ENCODE data around the gene RBM38. TPM values are rescaled to one million over a fixed set of nuclear protein-coding genes. Genes with fewer than 3 reads are reported as not detected.

RBM38 gene
- total RNA-seq, 1 experiment from 2014 or later, result 39.9 TPM

DNA sequence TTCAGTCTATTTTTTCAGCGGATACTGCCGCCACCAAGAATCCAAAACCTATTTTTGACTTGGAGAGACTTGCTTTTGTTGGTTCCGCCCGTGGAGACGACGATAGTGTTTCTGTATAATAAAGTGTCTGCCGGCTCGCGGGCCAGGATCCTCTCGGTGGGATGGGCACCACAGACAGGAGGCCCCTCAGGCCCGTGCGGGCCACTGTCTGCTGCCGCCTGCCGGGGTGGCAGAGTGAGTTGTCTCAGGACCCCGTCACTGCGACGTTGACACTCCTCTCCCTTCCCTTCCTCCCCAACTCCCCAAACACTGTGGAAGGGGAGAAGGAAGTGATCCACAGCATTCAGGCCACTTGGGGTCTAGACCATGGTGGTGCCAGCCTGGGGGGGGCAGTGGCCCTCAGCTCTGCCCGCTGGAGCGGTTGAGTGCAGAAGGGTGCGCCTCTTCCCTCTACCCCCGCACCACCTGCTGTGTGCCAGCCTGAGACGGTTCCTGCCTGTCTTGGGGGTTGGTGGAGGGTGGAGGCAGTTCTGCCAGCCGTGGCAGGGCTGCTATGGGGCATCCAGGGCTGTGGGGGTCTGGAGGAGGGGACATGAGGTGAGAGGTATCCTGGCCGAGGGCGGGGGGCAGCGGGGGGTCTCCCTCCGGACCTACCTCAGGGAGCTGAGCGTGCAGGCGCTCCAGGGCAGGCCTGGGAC, 17.5 kb downstream of the RBM38 start:
- Histone ChIP-seq H3K36me3 (ENCODE audit: control insufficient read depth, insufficient read depth, low read length) (no peaks in the 10 kb centered on the region), H3K4me1 (ENCODE audit: control insufficient read depth, insufficient read depth, low read length) (no peaks in the 10 kb centered on the region), H3K9me3 (ENCODE audit: control insufficient read depth, insufficient read depth, low read depth, low read length) (no peaks in the 10 kb centered on the region), H3K27ac (ENCODE audit: low read length) (no peak overlapping the region), H3K4me3 (ENCODE audit: low read depth in 2 of 2, low read length in 2 of 2) (no peak overlapping the region), H3K27me3 (ENCODE audit: control insufficient read depth, insufficient read depth, low read length) (no peaks in the 10 kb centered on the region)
- ATAC-seq, result no peak
- BruUV-seq (replicated peaks), result no TSS peak
- no peak for DNase-seq (ENCODE audit: low read depth, low spot score)
- ChIA-PET POLR2A (no interaction called here), CTCF (no interaction called here)
- intact Hi-C loops (cut with micrococcal nuclease; ENCODE audit: unreplicated experiment) (no loop called here), in situ Hi-C loops (cut with HindIII; ENCODE audit: low pct_unique_long_range_greater_than_20kb, low sequenced_read_pairs) (no loop called here)
- TF ChIP-seq SIN3A (IDR thresholded peaks at IDR 0.05; ENCODE audit: borderline replicate concordance, insufficient read depth, low read depth, low read length), result no peak
- no peak for TF ChIP-seq TCF7L2 (IDR thresholded peaks at IDR 0.05; ENCODE audit: low read depth, low read length)
- no peak for TF ChIP-seq POLR2AphosphoS5 (IDR thresholded peaks at IDR 0.05; ENCODE audit: low read depth, low read length)
- TF ChIP-seq, protein P1, sequence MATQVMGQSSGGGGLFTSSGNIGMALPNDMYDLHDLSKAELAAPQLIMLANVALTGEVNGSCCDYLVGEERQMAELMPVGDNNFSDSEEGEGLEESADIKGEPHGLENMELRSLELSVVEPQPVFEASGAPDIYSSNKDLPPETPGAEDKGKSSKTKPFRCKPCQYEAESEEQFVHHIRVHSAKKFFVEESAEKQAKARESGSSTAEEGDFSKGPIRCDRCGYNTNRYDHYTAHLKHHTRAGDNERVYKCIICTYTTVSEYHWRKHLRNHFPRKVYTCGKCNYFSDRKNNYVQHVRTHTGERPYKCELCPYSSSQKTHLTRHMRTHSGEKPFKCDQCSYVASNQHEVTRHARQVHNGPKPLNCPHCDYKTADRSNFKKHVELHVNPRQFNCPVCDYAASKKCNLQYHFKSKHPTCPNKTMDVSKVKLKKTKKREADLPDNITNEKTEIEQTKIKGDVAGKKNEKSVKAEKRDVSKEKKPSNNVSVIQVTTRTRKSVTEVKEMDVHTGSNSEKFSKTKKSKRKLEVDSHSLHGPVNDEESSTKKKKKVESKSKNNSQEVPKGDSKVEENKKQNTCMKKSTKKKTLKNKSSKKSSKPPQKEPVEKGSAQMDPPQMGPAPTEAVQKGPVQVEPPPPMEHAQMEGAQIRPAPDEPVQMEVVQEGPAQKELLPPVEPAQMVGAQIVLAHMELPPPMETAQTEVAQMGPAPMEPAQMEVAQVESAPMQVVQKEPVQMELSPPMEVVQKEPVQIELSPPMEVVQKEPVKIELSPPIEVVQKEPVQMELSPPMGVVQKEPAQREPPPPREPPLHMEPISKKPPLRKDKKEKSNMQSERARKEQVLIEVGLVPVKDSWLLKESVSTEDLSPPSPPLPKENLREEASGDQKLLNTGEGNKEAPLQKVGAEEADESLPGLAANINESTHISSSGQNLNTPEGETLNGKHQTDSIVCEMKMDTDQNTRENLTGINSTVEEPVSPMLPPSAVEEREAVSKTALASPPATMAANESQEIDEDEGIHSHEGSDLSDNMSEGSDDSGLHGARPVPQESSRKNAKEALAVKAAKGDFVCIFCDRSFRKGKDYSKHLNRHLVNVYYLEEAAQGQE (IDR thresholded peaks at IDR 0.05; ENCODE audit: insufficient read depth in 1 of 2, low read depth in 2 of 2, low read length in 1 of 2), result no peak
- TF ChIP-seq, protein P2, sequence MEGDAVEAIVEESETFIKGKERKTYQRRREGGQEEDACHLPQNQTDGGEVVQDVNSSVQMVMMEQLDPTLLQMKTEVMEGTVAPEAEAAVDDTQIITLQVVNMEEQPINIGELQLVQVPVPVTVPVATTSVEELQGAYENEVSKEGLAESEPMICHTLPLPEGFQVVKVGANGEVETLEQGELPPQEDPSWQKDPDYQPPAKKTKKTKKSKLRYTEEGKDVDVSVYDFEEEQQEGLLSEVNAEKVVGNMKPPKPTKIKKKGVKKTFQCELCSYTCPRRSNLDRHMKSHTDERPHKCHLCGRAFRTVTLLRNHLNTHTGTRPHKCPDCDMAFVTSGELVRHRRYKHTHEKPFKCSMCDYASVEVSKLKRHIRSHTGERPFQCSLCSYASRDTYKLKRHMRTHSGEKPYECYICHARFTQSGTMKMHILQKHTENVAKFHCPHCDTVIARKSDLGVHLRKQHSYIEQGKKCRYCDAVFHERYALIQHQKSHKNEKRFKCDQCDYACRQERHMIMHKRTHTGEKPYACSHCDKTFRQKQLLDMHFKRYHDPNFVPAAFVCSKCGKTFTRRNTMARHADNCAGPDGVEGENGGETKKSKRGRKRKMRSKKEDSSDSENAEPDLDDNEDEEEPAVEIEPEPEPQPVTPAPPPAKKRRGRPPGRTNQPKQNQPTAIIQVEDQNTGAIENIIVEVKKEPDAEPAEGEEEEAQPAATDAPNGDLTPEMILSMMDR (IDR thresholded peaks at IDR 0.05), result no peak

DNA sequence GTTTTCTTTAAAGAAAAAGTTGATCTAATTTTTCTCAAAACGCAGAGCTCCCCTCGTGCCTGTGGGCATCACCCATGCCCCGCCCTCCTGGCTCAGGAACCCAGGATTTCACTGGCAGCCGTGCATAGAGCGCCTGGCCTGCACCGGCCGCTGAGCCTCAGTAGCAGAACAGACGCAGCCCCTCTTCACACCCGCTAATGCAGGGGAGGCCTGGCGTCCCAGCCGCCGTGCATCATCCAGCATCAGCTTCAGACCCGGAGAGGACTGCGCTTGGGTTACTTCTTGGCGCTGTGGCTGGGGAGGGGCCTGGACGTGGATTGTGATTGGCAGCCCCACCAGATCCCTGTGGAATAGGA, 18.1 kb downstream of the RBM38 start:
- TF ChIP-seq POLR2AphosphoS5 (IDR thresholded peaks at IDR 0.05; ENCODE audit: low read depth, low read length) (no peak), SIN3A (IDR thresholded peaks at IDR 0.05; ENCODE audit: borderline replicate concordance, insufficient read depth, low read depth, low read length) (no peak), TCF7L2 (IDR thresholded peaks at IDR 0.05; ENCODE audit: low read depth, low read length) (no peak)
- TF ChIP-seq, protein P1 (IDR thresholded peaks at IDR 0.05; ENCODE audit: insufficient read depth in 1 of 2, low read depth in 2 of 2, low read length in 1 of 2), result no peak
- TF ChIP-seq, protein P2 (IDR thresholded peaks at IDR 0.05), result no peak
- ChIA-PET CTCF (no interaction called here), POLR2A (no interaction called here)
- Histone ChIP-seq H3K36me3 (ENCODE audit: control insufficient read depth, insufficient read depth, low read length) (no peaks in the 10 kb centered on the region), H3K4me3 (ENCODE audit: low read depth in 2 of 2, low read length in 2 of 2) (no peak overlapping the region), H3K4me1 (ENCODE audit: control insufficient read depth, insufficient read depth, low read length) (no peaks in the 10 kb centered on the region), H3K27me3 (ENCODE audit: control insufficient read depth, insufficient read depth, low read length) (no peaks in the 10 kb centered on the region), H3K27ac (ENCODE audit: low read length) (no peak overlapping the region), H3K9me3 (ENCODE audit: control insufficient read depth, insufficient read depth, low read depth, low read length) (no peaks in the 10 kb centered on the region)
- DNase-seq (ENCODE audit: low read depth, low spot score), result no peak
- ATAC-seq, result no peak
- BruUV-seq (replicated peaks), result no TSS peak
- intact Hi-C loops (cut with micrococcal nuclease; ENCODE audit: unreplicated experiment) (no loop called here), in situ Hi-C loops (cut with HindIII; ENCODE audit: low pct_unique_long_range_greater_than_20kb, low sequenced_read_pairs) (no loop called here)

Data from Panc1 (cell line).